GM12878 (cell line): ENCODE measurements around the gene MOBP. TPM values are rescaled to one million over a fixed set of nuclear protein-coding genes. Genes with fewer than 3 reads are reported as not detected.

Source experiments
- ASH2L ChIP-seq: fragments of 300-600, 200-600 bp; sonication (generic); IDR thresholded peaks from 2 replicates; pipeline ENCODE4 v1.6.1; 2017; ENCODE audit warnings: low read depth, mild to moderate bottlenecking, borderline replicate concordance
- CBX3 ChIP-seq: fragments of 200-600 bp; sonication (generic); IDR thresholded peaks from 2 replicates; pipeline ENCODE4 v1.6.1; 2016; ENCODE audit warnings: low read depth, borderline replicate concordance
- CREB1 ChIP-seq: IDR thresholded peaks from 2 replicates; pipeline ENCODE4 v1.6.1; 2012; ENCODE audit warnings: low read depth, mild to moderate bottlenecking, inconsistent platforms
- EGR1 ChIP-seq, 2 experiments: IDR thresholded peaks; 1 replicate in 1 of 2; 2 replicates in 1 of 2; pipeline ENCODE4 v1.6.1; 2011 to 2012; ENCODE audit warnings: low read depth in 2 of 2, low read length in 2 of 2, borderline replicate concordance in 1 of 2, mild to moderate bottlenecking in 1 of 2, moderate library complexity in 1 of 2
- HDAC2 ChIP-seq: fragments of 200-600 bp; sonication (generic); IDR thresholded peaks from 2 replicates; pipeline ENCODE4 v1.6.1; 2017
- SREBF1 ChIP-seq: IDR thresholded peaks from 2 replicates; pipeline ENCODE4 v1.6.1; 2012; ENCODE audit warnings: mild to moderate bottlenecking, low read length
- ZNF207 ChIP-seq: fragments of 450-650 bp; IDR thresholded peaks from 2 replicates; pipeline ENCODE4 v1.6.1; 2014; ENCODE audit warnings: antibody characterized with exemption, mild to moderate bottlenecking, borderline replicate concordance
- polyA plus RNA-seq, 11 experiments: library from polyadenylated mRNA; depleted of rRNA in 4 of 11; unstranded in 6 of 11; stranded (reverse) in 5 of 11; fragments of >200 nt; fragmentation: Nextera tagmentation in 4 of 11; fragmentation: Illumina TruSeq in 1 of 11; extraction: Ambion mirVana in 4 of 11; extraction: Trizol in 1 of 11; gene quantifications; 1 replicate in 1 of 11; 2 replicates in 10 of 11; pipeline versions ENCODE4 v1.2.1 to v1.2.3, GENCODE V29; 2011 to 2016; ENCODE audit warnings: inconsistent platforms in 2 of 11, missing spikeins in 2 of 11, low read depth in 1 of 11
- total RNA-seq, 4 experiments: library from RNA; depleted of rRNA in 3 of 4; stranded (reverse); fragments of >200 nt in 3 of 4; fragmentation: Illumina TruSeq in 1 of 4; extraction: Trizol in 1 of 4; gene quantifications; 2 replicates each; pipeline versions ENCODE4 v1.2.1 to v1.2.3, GENCODE V29; 2013 to 2021
- TF ChIP-seq, protein P1 (sequence below): fragments of 450-650 bp; IDR thresholded peaks from 2 replicates; pipeline ENCODE4 v1.6.1; 2017; ENCODE audit warnings: mild to moderate bottlenecking, moderate library complexity
- TF ChIP-seq, protein P2 (sequence below): fragments of 450-650 bp; IDR thresholded peaks from 2 replicates; pipeline ENCODE4 v1.6.1; 2018; ENCODE audit warnings: borderline replicate concordance, mild to moderate bottlenecking; ENCODE audit not compliant: partially characterized antibody

The MOBP gene
- total and polyA plus RNA-seq, 10 of the 15 experiments (the other 5 are each of a cell fraction or from before 2014, with no cell fraction given), result 0.04 to 0.09 (median 0.08) TPM; not detected in 5

DNA sequence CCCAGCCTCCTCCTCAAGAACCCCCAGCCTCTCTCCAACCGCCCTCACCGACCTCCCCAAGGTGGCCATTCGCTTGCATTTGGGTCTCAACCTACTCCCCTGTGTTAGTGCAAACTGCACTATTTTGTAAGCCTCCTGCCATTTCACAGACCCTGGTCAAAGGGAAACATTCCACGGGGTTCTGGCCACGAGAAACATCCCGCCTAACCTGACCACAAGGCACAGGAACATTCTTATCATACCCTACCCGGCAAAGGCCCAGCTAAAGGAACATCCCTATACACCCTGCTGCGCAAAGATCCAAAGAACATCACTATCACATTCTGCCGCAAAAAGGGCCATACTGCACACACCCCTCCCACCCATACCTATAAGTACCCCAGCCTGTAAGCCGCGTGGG, 38.0 kb upstream of the MOBP start (continued):
- TF ChIP-seq, protein P1, sequence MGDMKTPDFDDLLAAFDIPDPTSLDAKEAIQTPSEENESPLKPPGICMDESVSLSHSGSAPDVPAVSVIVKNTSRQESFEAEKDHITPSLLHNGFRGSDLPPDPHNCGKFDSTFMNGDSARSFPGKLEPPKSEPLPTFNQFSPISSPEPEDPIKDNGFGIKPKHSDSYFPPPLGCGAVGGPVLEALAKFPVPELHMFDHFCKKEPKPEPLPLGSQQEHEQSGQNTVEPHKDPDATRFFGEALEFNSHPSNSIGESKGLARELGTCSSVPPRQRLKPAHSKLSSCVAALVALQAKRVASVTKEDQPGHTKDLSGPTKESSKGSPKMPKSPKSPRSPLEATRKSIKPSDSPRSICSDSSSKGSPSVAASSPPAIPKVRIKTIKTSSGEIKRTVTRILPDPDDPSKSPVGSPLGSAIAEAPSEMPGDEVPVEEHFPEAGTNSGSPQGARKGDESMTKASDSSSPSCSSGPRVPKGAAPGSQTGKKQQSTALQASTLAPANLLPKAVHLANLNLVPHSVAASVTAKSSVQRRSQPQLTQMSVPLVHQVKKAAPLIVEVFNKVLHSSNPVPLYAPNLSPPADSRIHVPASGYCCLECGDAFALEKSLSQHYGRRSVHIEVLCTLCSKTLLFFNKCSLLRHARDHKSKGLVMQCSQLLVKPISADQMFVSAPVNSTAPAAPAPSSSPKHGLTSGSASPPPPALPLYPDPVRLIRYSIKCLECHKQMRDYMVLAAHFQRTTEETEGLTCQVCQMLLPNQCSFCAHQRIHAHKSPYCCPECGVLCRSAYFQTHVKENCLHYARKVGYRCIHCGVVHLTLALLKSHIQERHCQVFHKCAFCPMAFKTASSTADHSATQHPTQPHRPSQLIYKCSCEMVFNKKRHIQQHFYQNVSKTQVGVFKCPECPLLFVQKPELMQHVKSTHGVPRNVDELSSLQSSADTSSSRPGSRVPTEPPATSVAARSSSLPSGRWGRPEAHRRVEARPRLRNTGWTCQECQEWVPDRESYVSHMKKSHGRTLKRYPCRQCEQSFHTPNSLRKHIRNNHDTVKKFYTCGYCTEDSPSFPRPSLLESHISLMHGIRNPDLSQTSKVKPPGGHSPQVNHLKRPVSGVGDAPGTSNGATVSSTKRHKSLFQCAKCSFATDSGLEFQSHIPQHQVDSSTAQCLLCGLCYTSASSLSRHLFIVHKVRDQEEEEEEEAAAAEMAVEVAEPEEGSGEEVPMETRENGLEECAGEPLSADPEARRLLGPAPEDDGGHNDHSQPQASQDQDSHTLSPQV, result no peak
- no peak for TF ChIP-seq CBX3
- no peak for TF ChIP-seq ZNF207
- no peak for TF ChIP-seq ASH2L
- TF ChIP-seq EGR1 (IDR thresholded peaks at IDR 0.05; ENCODE audit: borderline replicate concordance in 1 of 2, low read depth in 2 of 2, low read length in 2 of 2), result no peak
- no peak for TF ChIP-seq SREBF1
- TF ChIP-seq, protein P2, sequence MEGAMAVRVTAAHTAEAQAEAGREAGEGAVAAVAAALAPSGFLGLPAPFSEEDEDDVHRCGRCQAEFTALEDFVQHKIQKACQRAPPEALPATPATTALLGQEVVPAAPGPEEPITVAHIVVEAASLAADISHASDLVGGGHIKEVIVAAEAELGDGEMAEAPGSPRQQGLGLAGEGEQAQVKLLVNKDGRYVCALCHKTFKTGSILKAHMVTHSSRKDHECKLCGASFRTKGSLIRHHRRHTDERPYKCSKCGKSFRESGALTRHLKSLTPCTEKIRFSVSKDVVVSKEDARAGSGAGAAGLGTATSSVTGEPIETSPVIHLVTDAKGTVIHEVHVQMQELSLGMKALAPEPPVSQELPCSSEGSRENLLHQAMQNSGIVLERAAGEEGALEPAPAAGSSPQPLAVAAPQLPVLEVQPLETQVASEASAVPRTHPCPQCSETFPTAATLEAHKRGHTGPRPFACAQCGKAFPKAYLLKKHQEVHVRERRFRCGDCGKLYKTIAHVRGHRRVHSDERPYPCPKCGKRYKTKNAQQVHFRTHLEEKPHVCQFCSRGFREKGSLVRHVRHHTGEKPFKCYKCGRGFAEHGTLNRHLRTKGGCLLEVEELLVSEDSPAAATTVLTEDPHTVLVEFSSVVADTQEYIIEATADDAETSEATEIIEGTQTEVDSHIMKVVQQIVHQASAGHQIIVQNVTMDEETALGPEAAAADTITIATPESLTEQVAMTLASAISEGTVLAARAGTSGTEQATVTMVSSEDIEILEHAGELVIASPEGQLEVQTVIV, result no peak
- TF ChIP-seq HDAC2, result no peak
- TF ChIP-seq CREB1, result no peak
